ENCODE results near the gene ZDHHC14. TPM values are rescaled to one million over a fixed set of nuclear protein-coding genes. Genes with fewer than 3 reads are reported as not detected.

Gene ZDHHC14
- total and polyA plus RNA-seq, 9 donors: 4.9 to 16.4 (median 5.9) TPM

GRCh38 chr6:157538168-157538567, 157.2 kb downstream of the ZDHHC14 start:
- Histone ChIP-seq H3K9me3 (no peaks in the 10 kb centered on the region), H3K27me3 (no peaks in the 10 kb centered on the region), H3K4me1 (ENCODE audit: insufficient read depth) (no peaks in the 10 kb centered on the region), H3K4me3 (no peak overlapping the region), H3K36me3 (no peaks in the 10 kb centered on the region), H3K27ac (no peak overlapping the region)
- no peak for DNase-seq
- WGBS, 3 donors: 86 to 98% (median 94%) methylated on average over 5 of the region's 5 CpGs
- intact Hi-C loops (cut with DNase I): no loop called here
- no peak for TF ChIP-seq CTCF (IDR thresholded peaks at IDR 0.05)
- no peak for TF ChIP-seq EP300 (IDR thresholded peaks at IDR 0.05)
- TF ChIP-seq POLR2A (IDR thresholded peaks at IDR 0.05): no peak

DNA sequence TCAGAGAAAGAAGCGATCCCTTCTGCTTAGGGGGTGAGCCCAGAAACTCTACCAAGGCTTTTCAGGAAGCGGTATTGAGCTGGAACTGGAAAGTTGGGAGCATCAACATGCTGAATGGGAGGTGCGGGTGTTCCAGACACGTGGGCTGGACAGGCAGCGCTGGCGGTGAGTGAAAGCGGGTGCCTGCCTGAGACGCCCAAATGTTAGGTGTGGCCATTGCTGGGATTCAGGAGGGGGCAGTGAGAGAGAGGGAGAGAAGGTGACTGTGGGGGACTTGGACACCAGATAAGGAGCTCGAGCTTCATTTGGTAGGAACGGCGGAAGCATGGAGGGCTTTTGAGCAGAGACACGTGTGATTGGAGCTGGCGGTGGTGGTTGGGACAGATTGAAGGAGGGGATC, 157.7 kb downstream of the ZDHHC14 start:
- 94 to 96% (median 96%) methylated on average over 13 of the region's 13 CpGs for WGBS, 3 donors
- Histone ChIP-seq H3K27me3 (no peaks in the 10 kb centered on the region), H3K4me3 (no peak overlapping the region), H3K27ac (no peak overlapping the region), H3K9me3 (no peaks in the 10 kb centered on the region), H3K4me1 (ENCODE audit: insufficient read depth) (no peaks in the 10 kb centered on the region), H3K36me3 (no peaks in the 10 kb centered on the region)
- DNase-seq: no peak
- intact Hi-C loops (cut with DNase I): no loop called here
- TF ChIP-seq CTCF (IDR thresholded peaks at IDR 0.05): no peak
- TF ChIP-seq POLR2A (IDR thresholded peaks at IDR 0.05): no peak
- TF ChIP-seq EP300 (IDR thresholded peaks at IDR 0.05): no peak

DNA sequence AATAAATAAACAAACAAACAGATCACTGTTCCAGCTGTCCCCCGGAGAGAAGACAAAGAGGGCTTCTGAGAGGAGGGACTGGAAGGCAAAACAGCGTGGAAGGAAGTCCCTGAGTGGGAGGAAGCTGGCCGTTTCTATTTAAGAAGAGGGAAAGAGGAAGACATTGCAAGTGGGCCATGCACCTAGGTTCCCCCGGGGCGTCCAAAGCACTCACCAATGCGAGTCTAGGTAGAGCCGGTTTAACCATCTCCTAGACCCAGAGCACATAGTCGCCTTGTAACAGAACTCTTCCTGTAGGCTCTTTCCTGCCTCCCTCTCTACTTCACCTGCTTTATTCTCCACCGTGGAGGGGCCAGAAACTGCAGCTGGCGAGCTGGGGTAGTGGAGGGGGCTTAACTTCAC, 158.4 kb downstream of the ZDHHC14 start:
- Histone ChIP-seq H3K4me3 (no peak overlapping the region), H3K27ac (no peak overlapping the region), H3K9me3 (no peaks in the 10 kb centered on the region), H3K36me3 (no peaks in the 10 kb centered on the region), H3K4me1 (ENCODE audit: insufficient read depth) (no peaks in the 10 kb centered on the region), H3K27me3 (no peaks in the 10 kb centered on the region)
- WGBS, 3 donors: 83 to 88% (median 88%) methylated on average over 10 of the region's 10 CpGs
- no peak for TF ChIP-seq CTCF (IDR thresholded peaks at IDR 0.05)
- no peak for TF ChIP-seq EP300 (IDR thresholded peaks at IDR 0.05)
- no peak for TF ChIP-seq POLR2A (IDR thresholded peaks at IDR 0.05)
- no peak for DNase-seq
- intact Hi-C loops (cut with DNase I): no loop called here

DNA sequence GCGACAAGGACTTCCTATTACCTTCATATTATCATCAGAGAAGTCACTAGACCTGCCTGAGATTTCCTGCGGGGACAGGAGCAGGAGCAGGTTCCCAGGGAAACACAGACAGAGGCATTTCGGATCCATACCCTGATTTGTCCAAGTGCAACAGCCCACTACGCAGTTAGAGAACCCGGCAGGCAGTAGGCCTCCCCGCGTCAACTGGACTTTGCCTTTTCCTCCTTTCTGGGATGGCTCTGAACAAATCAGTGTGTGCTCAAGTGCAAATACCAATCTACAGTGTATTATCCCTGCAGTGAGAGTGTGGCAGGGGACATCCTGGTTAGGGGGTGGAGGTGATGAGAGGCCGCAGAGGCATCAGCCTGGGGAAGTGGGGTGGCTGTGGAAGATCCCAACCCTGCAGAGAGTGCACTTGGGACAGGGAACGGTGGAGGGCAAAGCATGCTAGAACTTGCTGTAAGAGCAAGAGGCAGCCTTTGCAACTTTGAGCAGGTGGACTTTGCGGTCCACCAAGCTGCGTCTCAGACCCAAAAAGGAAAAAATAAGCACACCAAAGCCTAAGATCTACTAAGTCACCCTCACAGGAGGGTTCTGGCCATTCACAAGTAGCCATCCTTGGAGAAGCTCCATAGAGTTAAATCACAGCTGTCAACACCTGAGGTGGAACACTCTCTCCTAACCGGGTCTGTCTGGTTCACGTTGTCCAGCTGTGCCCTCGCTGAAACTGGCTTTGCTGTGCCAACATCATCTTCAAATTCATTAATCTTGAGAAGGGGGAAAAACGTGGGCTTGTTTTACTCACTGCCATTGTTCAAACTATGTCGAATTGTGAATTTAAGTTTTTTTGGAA, 159.1 kb downstream of the ZDHHC14 start:
- Histone ChIP-seq H3K27ac (no peak overlapping the region), H3K4me1 (ENCODE audit: insufficient read depth) (no peaks in the 10 kb centered on the region), H3K9me3 (no peaks in the 10 kb centered on the region), H3K4me3 (no peak overlapping the region), H3K27me3 (no peaks in the 10 kb centered on the region), H3K36me3 (no peaks in the 10 kb centered on the region)
- DNase-seq: no peak
- intact Hi-C loops (cut with DNase I): no loop called here
- WGBS, 3 donors: 84 to 86% (median 85%) methylated on average over 16 of the region's 16 CpGs
- TF ChIP-seq POLR2A (IDR thresholded peaks at IDR 0.05): no peak
- no peak for TF ChIP-seq CTCF (IDR thresholded peaks at IDR 0.05)
- TF ChIP-seq EP300 (IDR thresholded peaks at IDR 0.05): no peak

Measured in ovary (tissue), 9 donors.